Breast epithelium (tissue), 3 donors: Measurements from ENCODE around the gene PITPNM3.

Source experiments
- POLR2AphosphoS5 ChIP-seq, 3 donors: sonication (generic); formaldehyde crosslinking; IDR thresholded peaks; one replicate each; pipeline ENCODE4 v1.6.1; 2017; ENCODE audit warnings: antibody characterized with exemption in 3 of 3
- TF ChIP-seq, protein P1 (sequence below), 3 donors: fragments of 450-650 bp; IDR thresholded peaks; one replicate each; pipeline ENCODE4 v1.5.1; 2016 to 2017; ENCODE audit warnings: antibody characterized with exemption in 3 of 3, mild to moderate bottlenecking in 3 of 3, moderate library complexity in 3 of 3

DNA sequence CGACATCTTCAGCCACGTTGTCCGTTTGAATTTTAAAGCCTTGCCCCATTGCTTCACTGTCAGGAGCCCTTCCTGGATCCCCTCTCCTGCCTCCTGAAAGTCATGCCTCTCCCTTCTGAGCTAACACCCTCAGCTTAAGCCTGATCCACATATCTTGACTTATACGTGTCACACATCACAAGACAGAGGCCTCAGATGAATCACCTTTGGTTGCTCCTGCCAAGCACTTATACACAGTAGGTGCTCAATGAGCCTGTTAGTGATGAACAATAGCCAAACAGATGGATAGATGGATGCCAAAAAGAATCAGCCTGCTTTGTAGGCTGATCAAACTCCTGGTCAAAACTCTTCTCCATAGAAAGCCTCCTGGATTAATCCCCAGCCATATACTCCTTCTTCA is 31.8 kb downstream of the PITPNM3 start:
- TF ChIP-seq, protein P1, sequence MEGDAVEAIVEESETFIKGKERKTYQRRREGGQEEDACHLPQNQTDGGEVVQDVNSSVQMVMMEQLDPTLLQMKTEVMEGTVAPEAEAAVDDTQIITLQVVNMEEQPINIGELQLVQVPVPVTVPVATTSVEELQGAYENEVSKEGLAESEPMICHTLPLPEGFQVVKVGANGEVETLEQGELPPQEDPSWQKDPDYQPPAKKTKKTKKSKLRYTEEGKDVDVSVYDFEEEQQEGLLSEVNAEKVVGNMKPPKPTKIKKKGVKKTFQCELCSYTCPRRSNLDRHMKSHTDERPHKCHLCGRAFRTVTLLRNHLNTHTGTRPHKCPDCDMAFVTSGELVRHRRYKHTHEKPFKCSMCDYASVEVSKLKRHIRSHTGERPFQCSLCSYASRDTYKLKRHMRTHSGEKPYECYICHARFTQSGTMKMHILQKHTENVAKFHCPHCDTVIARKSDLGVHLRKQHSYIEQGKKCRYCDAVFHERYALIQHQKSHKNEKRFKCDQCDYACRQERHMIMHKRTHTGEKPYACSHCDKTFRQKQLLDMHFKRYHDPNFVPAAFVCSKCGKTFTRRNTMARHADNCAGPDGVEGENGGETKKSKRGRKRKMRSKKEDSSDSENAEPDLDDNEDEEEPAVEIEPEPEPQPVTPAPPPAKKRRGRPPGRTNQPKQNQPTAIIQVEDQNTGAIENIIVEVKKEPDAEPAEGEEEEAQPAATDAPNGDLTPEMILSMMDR (IDR thresholded peaks at IDR 0.05): no peak
- no peak for TF ChIP-seq POLR2AphosphoS5 (IDR thresholded peaks at IDR 0.05)
